GM23248 (cell line): ENCODE results near the gene NOXA1.

Experiments used
- EZH2 ChIP-seq: fragments of 200-600 bp; sonication (generic); IDR thresholded peaks from 2 replicates; pipeline ENCODE4 v1.6.1; 2018; ENCODE audit warnings: antibody characterized with exemption, mild to moderate bottlenecking; ENCODE audit not compliant: insufficient read depth, poor library complexity, severe bottlenecking
- EZH2phosphoT487 ChIP-seq: fragments of 200-600 bp; sonication (generic); IDR thresholded peaks from 2 replicates; pipeline ENCODE4 v1.6.1; 2018; ENCODE audit warnings: antibody characterized with exemption, moderate library complexity, mild to moderate bottlenecking, low read depth; ENCODE audit not compliant: insufficient read depth

DNA sequence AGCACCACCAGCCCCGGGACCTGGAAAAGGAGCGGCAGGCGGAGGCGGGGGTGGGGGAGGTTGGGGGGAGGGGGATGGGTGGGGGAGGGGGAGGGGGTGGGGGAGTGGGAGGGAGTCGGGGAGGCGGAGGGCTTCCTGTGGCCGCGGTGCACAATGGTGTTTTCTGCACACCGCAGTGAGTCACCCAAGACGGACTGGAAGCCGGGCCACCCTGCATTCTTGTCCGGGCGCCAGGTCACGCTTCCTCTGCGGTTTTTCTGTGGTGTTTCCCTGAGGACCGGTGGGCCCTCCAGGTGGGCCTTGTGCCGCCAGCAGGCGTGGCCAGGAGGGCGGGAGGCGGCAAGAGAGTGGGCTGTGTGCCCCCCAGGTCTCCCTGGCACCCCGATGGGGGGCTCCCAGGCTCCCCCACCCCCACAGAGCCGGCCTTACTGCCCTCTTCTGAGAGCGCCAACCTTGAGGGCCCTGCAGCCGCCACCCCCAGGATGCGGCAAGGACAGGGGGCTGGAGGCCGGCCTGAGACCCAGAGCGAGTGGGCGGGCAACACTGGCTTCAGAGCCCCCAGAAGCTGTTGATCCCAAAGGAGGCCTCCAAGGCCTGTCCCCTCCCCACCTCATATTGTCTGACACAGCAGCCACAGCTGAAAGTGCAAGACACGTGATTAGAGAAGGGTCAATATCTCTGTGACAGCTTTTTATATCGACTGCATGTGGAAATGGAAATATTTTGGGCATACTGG is 11.4 kb upstream of the NOXA1 start:
- TF ChIP-seq EZH2 = no peak
- TF ChIP-seq EZH2phosphoT487 = no peak
